ENCODE results near the gene KCNQ4.

Gene KCNQ4

DNA sequence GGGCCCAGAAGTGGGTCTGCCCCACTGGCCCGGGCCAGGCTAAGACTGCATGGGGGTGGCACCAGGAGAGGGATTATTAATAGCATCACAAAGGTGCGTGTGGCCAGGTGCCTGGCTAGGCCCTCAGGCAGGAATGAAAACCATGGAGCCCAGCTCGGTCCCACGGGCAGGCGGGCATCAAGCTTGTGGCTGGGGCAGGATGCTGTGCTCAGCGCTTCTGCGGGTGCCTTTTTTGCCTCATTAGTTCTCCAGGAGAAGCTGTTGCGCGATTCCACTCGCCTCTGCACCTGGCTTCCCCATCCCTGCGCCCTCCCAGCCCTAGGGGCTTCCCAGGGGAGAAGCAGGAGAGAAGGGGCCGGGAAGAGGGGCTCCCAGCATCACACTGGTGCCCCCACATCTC is 39.3 kb downstream of the KCNQ4 start:
- DNase-seq, result no peak

DNA sequence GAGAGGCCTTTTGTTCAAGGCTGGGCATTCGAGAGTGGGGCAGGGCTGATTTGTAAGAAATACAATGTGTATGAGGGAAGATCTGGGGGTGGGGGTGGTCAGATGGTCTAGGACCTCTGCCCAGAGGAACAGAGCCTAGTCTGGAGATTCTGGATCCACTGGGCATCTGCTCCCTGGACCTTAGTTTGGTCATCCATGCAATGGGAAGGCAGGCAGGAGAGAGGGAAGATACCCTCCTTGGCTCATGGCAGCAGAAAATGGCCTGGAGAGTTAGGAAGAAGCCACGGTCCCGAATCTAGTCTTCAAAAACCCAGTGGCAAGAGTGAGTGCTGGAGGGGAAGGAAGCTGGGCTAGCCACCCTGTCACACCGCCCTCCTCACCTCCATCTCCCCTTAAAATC is 39.8 kb downstream of the KCNQ4 start:
- no peak for DNase-seq

- no peak for DNase-seq
Measured at GRCh38 chr1:40823983-40824382, 40.4 kb downstream of the KCNQ4 start.

DNA sequence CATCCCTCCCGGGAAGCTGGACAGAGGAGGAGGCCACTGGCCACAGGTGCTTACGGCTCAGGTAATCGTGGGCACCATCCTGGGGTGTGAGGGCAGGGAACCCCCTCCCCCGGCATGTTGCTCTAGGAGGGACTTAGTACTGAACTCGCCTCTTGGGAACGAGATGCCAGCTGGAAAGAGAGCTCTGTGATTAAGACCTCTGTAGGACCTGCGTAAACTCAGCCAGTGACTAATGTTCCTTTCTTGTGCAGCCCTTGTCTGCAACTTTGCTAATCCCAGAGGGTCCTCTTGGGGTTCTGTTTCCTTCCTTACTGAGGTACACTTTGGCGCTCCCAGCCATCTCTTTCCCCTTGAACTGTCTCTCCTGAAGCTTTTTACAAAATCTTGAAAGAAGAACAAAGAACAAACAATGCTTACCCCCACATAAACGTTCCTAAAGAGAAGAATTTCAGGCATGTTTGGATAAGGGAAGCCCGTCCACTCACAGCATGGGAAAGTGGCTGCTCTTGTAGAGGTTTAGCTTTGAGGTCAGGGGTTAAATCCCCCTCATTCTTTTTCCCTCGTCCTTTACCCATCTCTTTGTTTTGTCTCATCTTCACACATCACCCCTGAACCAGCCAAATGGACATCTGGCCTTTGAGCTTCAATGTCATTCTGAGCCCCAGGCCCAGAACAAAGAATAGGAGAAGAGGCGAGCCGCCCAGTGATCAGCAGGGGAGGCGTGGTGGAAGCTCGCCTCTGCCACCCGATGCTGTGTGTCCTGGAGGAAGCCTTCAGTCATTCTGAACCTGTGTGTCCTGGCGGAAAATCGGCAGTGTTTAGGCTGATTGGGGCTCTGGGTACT is 41.2 kb downstream of the KCNQ4 start:
- DNase-seq, result no peak

DNA sequence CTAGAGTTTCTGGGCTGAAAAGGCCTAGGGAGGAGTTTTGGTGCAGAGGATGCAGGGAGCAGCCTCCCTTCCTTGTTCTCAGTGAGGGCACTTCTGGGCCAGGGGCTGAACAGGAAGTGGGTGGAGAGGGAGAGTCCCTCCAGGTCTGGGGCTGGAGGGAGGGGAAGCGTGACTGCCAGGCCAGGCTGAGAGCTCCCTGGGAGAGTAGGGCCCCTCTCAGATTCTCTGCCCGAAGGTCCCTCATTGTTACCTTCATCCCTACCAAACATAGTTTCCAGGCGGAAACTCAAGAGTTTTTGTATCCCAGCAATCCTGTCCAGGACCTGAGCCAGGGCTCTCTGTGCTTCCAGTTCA is 41.8 kb downstream of the KCNQ4 start:
- DNase-seq, result no peak

DNA sequence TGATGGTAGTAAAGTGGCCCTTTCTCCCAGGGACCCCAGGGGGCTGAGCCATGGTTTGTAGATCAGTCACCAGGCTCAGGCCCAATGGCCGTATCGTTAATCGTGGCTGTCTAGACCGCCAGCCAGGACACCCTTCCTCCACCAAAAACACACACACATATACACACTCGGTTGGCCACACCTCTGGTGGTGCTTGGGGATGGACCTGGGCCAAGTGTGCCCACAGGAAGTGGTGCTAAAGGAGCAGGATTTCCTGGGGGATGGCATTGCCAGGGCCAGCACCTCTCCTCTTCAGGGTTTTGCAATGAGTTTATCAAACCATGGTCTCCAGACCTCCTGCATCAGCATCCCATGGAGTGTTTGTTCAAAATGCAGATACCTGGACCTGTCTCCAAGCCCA is 42.4 kb downstream of the KCNQ4 start:
- no peak for DNase-seq

GRCh38 chr1:40829631-40830245 is 46.2 kb downstream of the KCNQ4 start:
- no peak for DNase-seq

GRCh38 chr1:40830419-40830943 is 46.9 kb downstream of the KCNQ4 start:
- DNase-seq, result no peak

- DNase-seq, result no peak
Measured at GRCh38 chr1:40831001-40831732, 47.6 kb downstream of the KCNQ4 start.

GRCh38 chr1:40833979-40834378 is 50.4 kb downstream of the KCNQ4 start:
- DNase-seq, result no peak

GRCh38 chr1:40834968-40835545 is 51.5 kb downstream of the KCNQ4 start:
- DNase-seq, result no peak

- no peak for DNase-seq
Measured at GRCh38 chr1:40836283-40836682, 52.7 kb downstream of the KCNQ4 start.

DNA sequence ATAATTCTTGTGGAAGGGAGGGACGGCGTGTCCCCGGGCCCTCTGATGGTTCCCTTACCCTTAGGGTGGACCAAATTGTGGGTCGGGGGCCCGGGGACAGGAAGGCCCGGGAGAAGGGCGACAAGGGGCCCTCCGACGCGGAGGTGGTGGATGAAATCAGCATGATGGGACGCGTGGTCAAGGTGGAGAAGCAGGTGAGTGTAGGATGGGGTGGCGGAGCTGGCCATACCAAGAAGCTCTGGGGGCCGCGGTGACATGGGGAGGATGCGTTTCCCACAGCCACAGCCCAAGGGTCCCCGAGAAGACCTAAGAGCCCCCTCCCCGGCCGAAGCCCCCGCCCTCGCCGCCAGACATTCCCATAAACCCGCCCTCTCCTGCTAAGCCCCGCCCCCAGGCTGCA is 54.0 kb downstream of the KCNQ4 start:
- no peak for DNase-seq

- DNase-seq, result no peak
Measured at GRCh38 chr1:40838045-40838979, 54.7 kb downstream of the KCNQ4 start.

GRCh38 chr1:40838980-40839942 is 55.7 kb downstream of the KCNQ4 start:
- DNase-seq, result no peak

GRCh38 chr1:40839943-40840335 is 56.4 kb downstream of the KCNQ4 start:
- no peak for DNase-seq

- no peak for DNase-seq
Measured at GRCh38 chr1:40840526-40841323, 57.1 kb downstream of the KCNQ4 start.

GRCh38 chr1:40841602-40842001 is 58.0 kb downstream of the KCNQ4 start:
- DNase-seq, result no peak

GRCh38 chr1:40842207-40842606 is 58.6 kb downstream of the KCNQ4 start:
- DNase-seq, result no peak

DNA sequence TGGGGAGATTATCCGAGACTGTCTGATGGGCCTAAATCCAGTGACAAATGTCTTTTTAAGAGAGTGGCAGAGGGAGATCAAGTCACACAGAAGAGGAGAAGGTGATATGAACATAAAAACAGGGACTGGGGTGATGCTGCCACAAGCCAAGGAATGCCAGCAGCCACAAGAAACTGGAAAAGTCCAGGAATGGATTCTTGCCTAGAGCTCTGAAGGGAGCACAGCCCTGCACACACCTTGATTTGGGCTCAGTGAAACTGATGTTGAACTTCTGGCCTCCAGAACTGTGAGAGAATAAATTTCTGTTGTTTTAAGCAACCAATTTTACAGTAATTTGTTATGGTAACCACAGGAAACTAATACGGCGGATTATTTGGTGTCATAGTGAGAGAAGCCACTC is 59.1 kb downstream of the KCNQ4 start:
- DNase-seq, result no peak
